Measurements from ENCODE around the gene SPN.
"Not testable (repeated sequence)": the region's sequence is repeated elsewhere in the genome, so short reads cannot be mapped to it uniquely, and the experiment has no call there.

The SPN gene

DNA sequence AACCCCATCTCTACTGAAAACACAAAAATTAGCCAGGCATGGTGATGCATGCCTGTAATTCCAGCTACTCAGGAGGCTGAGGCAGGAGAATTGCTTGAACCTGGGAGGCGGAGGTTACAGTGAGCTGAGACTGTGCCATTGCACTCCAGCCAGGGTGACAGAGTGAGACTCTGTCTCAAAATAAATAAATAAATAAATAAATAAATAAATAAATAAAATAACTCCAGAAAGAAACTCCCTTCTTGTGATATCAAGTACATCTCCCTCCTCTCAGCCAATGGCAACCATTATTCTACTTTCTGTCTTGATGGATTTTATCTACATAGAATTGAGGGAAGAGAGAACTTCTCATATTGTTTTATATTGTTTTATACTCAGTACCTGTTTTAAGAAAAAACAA is 44.1 kb downstream of the SPN start:
- DNase-seq = not testable (repeated sequence)

DNA sequence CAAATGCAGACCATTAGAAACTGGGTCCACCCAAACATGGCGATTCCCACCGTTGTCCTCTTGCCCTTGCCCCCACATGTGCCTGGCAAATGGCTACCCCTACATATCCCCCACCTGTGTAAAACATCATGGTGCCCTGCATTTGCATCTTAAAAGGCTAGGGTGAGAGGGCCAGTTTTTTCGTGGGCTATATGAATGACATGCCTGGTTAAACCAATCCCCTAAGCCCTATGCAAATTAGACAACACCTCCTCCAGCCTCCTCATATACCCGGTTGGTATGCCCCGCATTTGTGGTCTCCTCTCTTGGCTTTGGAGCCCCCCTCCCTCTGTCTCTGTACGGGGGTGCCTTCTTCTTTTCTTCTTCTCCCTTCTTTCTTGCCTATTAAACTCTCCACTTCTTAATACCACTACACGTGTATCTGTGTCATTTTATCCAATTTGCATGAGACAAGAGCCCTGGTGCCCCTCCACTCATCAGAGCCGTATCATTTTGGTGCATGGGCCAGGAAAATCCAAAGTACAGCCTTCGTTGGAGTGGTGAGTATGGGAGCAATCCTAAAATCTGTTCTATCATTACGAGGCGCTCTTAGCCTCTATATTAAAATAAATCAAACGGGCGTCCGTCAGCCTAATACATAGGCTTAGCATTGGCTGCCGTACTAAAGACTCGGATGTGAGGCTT is 46.0 kb downstream of the SPN start:
- DNase-seq = no peak

GRCh38 chr16:29709657-29710056 is 46.6 kb downstream of the SPN start:
- DNase-seq = not testable (repeated sequence)

- DNase-seq = peak; percentile 37
Observed at GRCh38 chr16:29710227-29711219, 47.5 kb downstream of the SPN start.

- DNase-seq = no peak
Observed at GRCh38 chr16:29712809-29713208, 49.8 kb downstream of the SPN start.

GRCh38 chr16:29714396-29714795 is 51.3 kb downstream of the SPN start:
- DNase-seq = no peak

GRCh38 chr16:29714972-29715371 is 51.9 kb downstream of the SPN start:
- no peak for DNase-seq

GRCh38 chr16:29717113-29717512 is 54.1 kb downstream of the SPN start:
- DNase-seq = no peak

DNA sequence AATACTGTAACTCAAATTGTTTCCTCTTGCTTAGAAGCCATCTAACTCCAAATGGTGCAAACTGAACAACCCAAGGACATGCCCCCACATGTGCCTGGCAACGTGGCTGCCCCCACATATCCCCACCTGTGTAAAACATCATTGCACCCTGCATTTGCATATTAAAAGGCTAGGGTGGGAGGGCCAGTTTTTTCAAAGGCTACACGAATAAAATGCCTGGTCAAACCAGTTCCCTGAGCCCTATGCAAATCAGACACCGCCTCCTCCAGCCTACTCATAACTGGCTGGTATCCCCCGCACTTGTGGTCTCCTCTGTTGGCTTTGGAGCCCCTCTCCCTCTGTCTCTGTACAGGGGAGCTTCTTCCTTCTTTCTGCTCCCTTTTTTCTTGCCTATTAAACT is 56.0 kb downstream of the SPN start:
- no peak for DNase-seq

Measured in GF-D8 (cell line).